Thyroid gland (tissue), 4 donors: ENCODE data around the gene ARHGAP4.

Experiments
- CTCF ChIP-seq, 6 experiments: fragments of 200-600 bp in 3 of 6; fragments of 450-650 bp in 3 of 6; sonication (generic) in 3 of 6; IDR thresholded peaks; one replicate each; pipeline ENCODE4 v1.5.1; 2016 to 2019; ENCODE audit warnings: antibody characterized with exemption in 6 of 6, mild to moderate bottlenecking in 2 of 6, inconsistent platforms in 1 of 6, moderate library complexity in 1 of 6
- POLR2A ChIP-seq, 2 donors: fragments of 450-650 bp; IDR thresholded peaks; one replicate each; pipeline ENCODE4 v1.6.1; 2017; ENCODE audit warnings: antibody characterized with exemption in 2 of 2, mild to moderate bottlenecking in 2 of 2, moderate library complexity in 1 of 2

- TF ChIP-seq CTCF (IDR thresholded peaks at IDR 0.05): no peak
- no peak for TF ChIP-seq POLR2A (IDR thresholded peaks at IDR 0.05)
Observed at GRCh38 chrX:153931748-153932147, 5.7 kb upstream of the ARHGAP4 start.
